ENCODE results near the gene AFF4. TPM values are rescaled to one million over a fixed set of nuclear protein-coding genes. Genes with fewer than 3 reads are reported as not detected.

The AFF4 gene
- total and polyA plus RNA-seq, 10 of the 15 experiments (the other 5 are each of a cell fraction or from before 2014, with no cell fraction given), result 1.1 to 20.2 (median 10.4) TPM

GRCh38 chr5:132962429-132963021, 909 bp downstream of the AFF4 start (continued):
- TF ChIP-seq IRF3 (IDR thresholded peaks at IDR 0.05), result no peak
- no peak for TF ChIP-seq ZBTB33 (IDR thresholded peaks at IDR 0.05)
- TF ChIP-seq SMAD1 (IDR thresholded peaks at IDR 0.05; ENCODE audit: low read depth, partially characterized antibody), result peak; percentile 39
- no peak for TF ChIP-seq ZZZ3 (IDR thresholded peaks at IDR 0.05; ENCODE audit: control insufficient read depth, insufficient read length, low read depth)
- peak; percentile 92 for TF ChIP-seq CHD2 (IDR thresholded peaks at IDR 0.05; ENCODE audit: borderline replicate concordance, low read depth, low read length)
- no peak for TF ChIP-seq HCFC1 (IDR thresholded peaks at IDR 0.05; ENCODE audit: low read length)
- TF ChIP-seq MTA2 (IDR thresholded peaks at IDR 0.05; ENCODE audit: low read depth), result peak; percentile 36; the same call in 1 of the 2 replicates
- TF ChIP-seq NFYA (IDR thresholded peaks at IDR 0.05; ENCODE audit: borderline replicate concordance, low read depth, low read length), result no peak
- TF ChIP-seq KDM1A (IDR thresholded peaks at IDR 0.05; ENCODE audit: borderline replicate concordance), result no peak
- no peak for TF ChIP-seq ZSCAN29 (IDR thresholded peaks at IDR 0.05)
